H9 (cell line): ENCODE data around the gene RO60. TPM values are rescaled to one million over a fixed set of nuclear protein-coding genes. Genes with fewer than 3 reads are reported as not detected.

Experiments used
- DNase-seq: peaks from one replicate; pipeline ENCODE4 v3.0.0-alpha.2; 2017
- H2AFZ ChIP-seq: one replicate; pipeline ENCODE4 v1.6.1; 2013; ENCODE audit warnings: mild to moderate bottlenecking, low read length, control low read depth, moderate library complexity
- H2AK5ac ChIP-seq: 2 replicates; pipeline ENCODE4 v1.6.1; 2013; ENCODE audit warnings: low read length, control low read depth, mixed read lengths; ENCODE audit not compliant: insufficient read length
- H2BK120ac ChIP-seq: one replicate; pipeline ENCODE4 v1.6.1; 2013; ENCODE audit warnings: low read depth, mild to moderate bottlenecking, low read length, control low read depth, inconsistent platforms; ENCODE audit not compliant: poor library complexity, severe bottlenecking
- H2BK12ac ChIP-seq: 2 replicates; pipeline ENCODE4 v1.6.1; 2013; ENCODE audit warnings: low read length, control low read depth, mixed read lengths, low read depth; ENCODE audit not compliant: insufficient read length
- H2BK15ac ChIP-seq: 2 replicates; pipeline ENCODE4 v1.6.1; 2013; ENCODE audit warnings: low read depth, low read length, control low read depth
- H2BK20ac ChIP-seq: one replicate; pipeline ENCODE4 v1.6.1; 2013; ENCODE audit warnings: low read depth, mild to moderate bottlenecking, low read length, control low read depth, inconsistent platforms; ENCODE audit not compliant: poor library complexity, severe bottlenecking
- H2BK5ac ChIP-seq: 2 replicates; pipeline ENCODE4 v1.6.1; 2013; ENCODE audit warnings: low read length, control low read depth, mixed read lengths; ENCODE audit not compliant: insufficient read length
- H3K14ac ChIP-seq: 2 replicates; pipeline ENCODE4 v1.6.1; 2013; ENCODE audit warnings: low read length, control low read depth; ENCODE audit not compliant: insufficient read depth
- H3K18ac ChIP-seq: 2 replicates; pipeline ENCODE4 v1.6.1; 2013; ENCODE audit warnings: low read depth, mild to moderate bottlenecking, mixed read lengths, low read length, control low read depth; ENCODE audit not compliant: insufficient read length
- H3K23ac ChIP-seq: 2 replicates; pipeline ENCODE4 v1.6.1; 2013; ENCODE audit warnings: low read length, control low read depth, mixed read lengths, low read depth; ENCODE audit not compliant: insufficient read length
- H3K23me2 ChIP-seq: 2 replicates; pipeline ENCODE4 v1.6.1; 2013; ENCODE audit warnings: low read depth, mild to moderate bottlenecking, mixed read lengths, low read length, control low read depth; ENCODE audit not compliant: insufficient read length, poor library complexity, severe bottlenecking
- H3K27ac ChIP-seq: 2 replicates; pipeline ENCODE4 v1.5.1; 2013; ENCODE audit warnings: low read length, control low read depth, mixed read lengths, low read depth; ENCODE audit not compliant: insufficient read length
- H3K27me3 ChIP-seq: 2 replicates; pipeline ENCODE4 v1.6.1; 2013; ENCODE audit warnings: low read length, control low read depth, inconsistent platforms; ENCODE audit not compliant: insufficient read depth
- H3K4ac ChIP-seq: 2 replicates; pipeline ENCODE4 v1.6.1; 2013; ENCODE audit warnings: low read depth, mild to moderate bottlenecking, control low read depth, inconsistent platforms, low read length, moderate library complexity
- H3K4me1 ChIP-seq: 2 replicates; pipeline ENCODE4 v1.6.1; 2013; ENCODE audit warnings: low read length, control low read depth, inconsistent platforms; ENCODE audit not compliant: insufficient read depth
- H3K4me2 ChIP-seq: 2 replicates; pipeline ENCODE4 v1.6.1; 2013; ENCODE audit warnings: low read length, control low read depth, mixed read lengths; ENCODE audit not compliant: insufficient read length, insufficient read depth
- H3K56ac ChIP-seq: 2 replicates; pipeline ENCODE4 v1.6.1; 2013; ENCODE audit warnings: low read depth, mild to moderate bottlenecking, mixed read lengths, low read length, control low read depth; ENCODE audit not compliant: insufficient read length
- H3K79me1 ChIP-seq: 2 replicates; pipeline ENCODE4 v1.6.1; 2013; ENCODE audit warnings: low read depth, mild to moderate bottlenecking, moderate library complexity, low read length, control low read depth, inconsistent platforms; ENCODE audit not compliant: insufficient read depth, poor library complexity, severe bottlenecking
- H3K79me2 ChIP-seq: 2 replicates; pipeline ENCODE4 v1.6.1; 2013; ENCODE audit warnings: low read length, control low read depth, inconsistent platforms; ENCODE audit not compliant: insufficient read depth
- H3K9ac ChIP-seq: 2 replicates; pipeline ENCODE4 v1.6.1; 2013; ENCODE audit warnings: low read length, control low read depth, mixed read lengths; ENCODE audit not compliant: insufficient read length; ENCODE audit errors: extremely low read depth
- H3K9me3 ChIP-seq: one replicate; pipeline ENCODE4 v1.6.1; 2013; ENCODE audit warnings: low read depth, low read length, inconsistent platforms; ENCODE audit not compliant: control insufficient read depth
- H3T11ph ChIP-seq: one replicate; pipeline ENCODE4 v1.6.1; 2013; ENCODE audit warnings: mild to moderate bottlenecking, low read length, control low read depth, inconsistent platforms
- H4K20me1 ChIP-seq: one replicate; pipeline ENCODE4 v1.6.1; 2013; ENCODE audit not compliant: control insufficient read depth, insufficient read length, insufficient read depth
- H4K5ac ChIP-seq: 2 replicates; pipeline ENCODE4 v1.6.1; 2013; ENCODE audit warnings: low read depth, mild to moderate bottlenecking, mixed read lengths, low read length, control low read depth; ENCODE audit not compliant: insufficient read length
- H4K8ac ChIP-seq: replicated peaks from 2 replicates; pipeline ENCODE4 v1.6.1; 2013; ENCODE audit warnings: low read length, control low read depth, mixed read lengths, low read depth; ENCODE audit not compliant: insufficient read length
- H4K91ac ChIP-seq: 2 replicates; pipeline ENCODE4 v1.6.1; 2013; ENCODE audit warnings: low read depth, mild to moderate bottlenecking, moderate library complexity, mixed read lengths, low read length, control low read depth; ENCODE audit not compliant: insufficient read length
- H3K27ac Mint-ChIP-seq, 3 experiments: 2 replicates in 2 of 3; 3 replicates in 1 of 3; pipeline ENCODE4 v1.8.0; 2020 to 2021; ENCODE audit warnings: mixed read lengths in 3 of 3, mild to moderate bottlenecking in 1 of 3, moderate library complexity in 1 of 3
- H3K27me3 Mint-ChIP-seq: 2 replicates; pipeline ENCODE4 v1.8.0; 2021; ENCODE audit warnings: low read depth, mild to moderate bottlenecking, moderate library complexity, mixed read lengths
- H3K36me3 Mint-ChIP-seq, 3 experiments: 2 replicates in 2 of 3; 3 replicates in 1 of 3; pipeline ENCODE4 v1.8.0; 2020 to 2021; ENCODE audit warnings: low read depth in 3 of 3, mixed read lengths in 3 of 3; ENCODE audit not compliant: insufficient read depth in 1 of 3
- H3K4me1 Mint-ChIP-seq, 2 experiments: 2 replicates each; pipeline ENCODE4 v1.8.0; 2020; ENCODE audit warnings: mixed read lengths in 2 of 2
- H3K4me3 Mint-ChIP-seq, 2 experiments: 2 replicates in 1 of 2; 3 replicates in 1 of 2; pipeline ENCODE4 v1.8.0; 2020 to 2021; ENCODE audit warnings: mild to moderate bottlenecking in 2 of 2, mixed read lengths in 2 of 2, moderate library complexity in 1 of 2
- H3K9me3 Mint-ChIP-seq, 2 experiments: 2 replicates in 1 of 2; 3 replicates in 1 of 2; pipeline ENCODE4 v1.8.0; 2020; ENCODE audit warnings: mild to moderate bottlenecking in 2 of 2, mixed read lengths in 2 of 2, moderate library complexity in 1 of 2
- CTCF ChIP-seq: fragments of 200-600 bp; sonication (generic); conservative IDR thresholded peaks from 3 replicates; pipeline ENCODE4 v1.8.0; 2021; ENCODE audit warnings: antibody characterized with exemption, mild to moderate bottlenecking
- total RNA-seq: library from RNA; stranded (reverse); gene quantifications from 2 replicates; pipeline ENCODE4 v1.2.1, GENCODE V29; 2021

Gene RO60
- total RNA-seq, 1 experiment from 2014 or later = 84.7 TPM

- Histone ChIP-seq H3K9me3 (no peaks in the 10 kb centered on the region), H3K14ac (no peak overlapping the region), H4K5ac (no peak overlapping the region), H2AK5ac (no peak overlapping the region), H2BK5ac (no peak overlapping the region), H3K9ac (no peak overlapping the region), H3K4me1 (no peaks in the 10 kb centered on the region; the same call in 1 of the 2 replicates), H2AFZ (no peak overlapping the region), H2BK15ac (no peak overlapping the region), H2BK20ac (no peak overlapping the region), H4K8ac (no peak overlapping the region), H3K23me2 (no peaks in the 10 kb centered on the region), H2BK12ac (no peak overlapping the region), H3K79me1 (peaks cover 5% of the 10 kb centered on the region), H3K27ac (no peak overlapping the region), H4K91ac (no peak overlapping the region), H2BK120ac (no peak overlapping the region), H3K18ac (no peak overlapping the region), H3K23ac (no peak overlapping the region), H3K4ac (no peak overlapping the region), H3K79me2 (peaks cover 11% of the 10 kb centered on the region; the same call in 1 of the 2 replicates), H3K27me3 (no peaks in the 10 kb centered on the region), H3K56ac (no peak overlapping the region), H3T11ph (no peak overlapping the region), H3K4me2 (no peak overlapping the region), H4K20me1 (no peaks in the 10 kb centered on the region)
- no peak for TF ChIP-seq CTCF
- no peaks in the 10 kb centered on the region for H3K27me3 Mint-ChIP-seq
- peaks cover 2 to 7% (median 4%) of the 10 kb centered on the region in 3 experiments; a peak in 5 of 7 replicates for H3K36me3 Mint-ChIP-seq
- H3K4me3 Mint-ChIP-seq = no peak overlapping the region
- peaks cover 9% of the 10 kb centered on the region in 2 experiments; a peak in 3 of 4 replicates for H3K4me1 Mint-ChIP-seq
- no peaks in the 10 kb centered on the region for H3K9me3 Mint-ChIP-seq
- DNase-seq = no peak
- H3K27ac Mint-ChIP-seq = peak overlapping the region in 1 of 3 experiments; percentile 73; a peak in 1 of 7 replicates
Measured at GRCh38 chr1:193068013-193068412, 8.6 kb downstream of the RO60 start.
